Mesodermal cell (in vitro differentiated cells): ENCODE results near the gene COL27A1.
"Not testable (repeated sequence)": the region's sequence is repeated elsewhere in the genome, so short reads cannot be mapped to it uniquely, and the experiment has no call there.

ENCODE experiments used
- H3K27ac ChIP-seq: 2 replicates; pipeline ENCODE4 v1.7.0; 2013; ENCODE audit warnings: mild to moderate bottlenecking, low read depth, low read length, moderate library complexity; ENCODE audit not compliant: severe bottlenecking
- H3K36me3 ChIP-seq: 2 replicates; pipeline ENCODE4 v1.7.1; 2013; ENCODE audit warnings: mild to moderate bottlenecking, low read length, moderate library complexity; ENCODE audit not compliant: control insufficient read depth, insufficient read depth
- H3K4me1 ChIP-seq: one replicate; pipeline ENCODE4 v1.7.1; 2013; ENCODE audit warnings: mild to moderate bottlenecking, low read length; ENCODE audit not compliant: insufficient read depth, control insufficient read depth, poor library complexity, severe bottlenecking
- H3K4me3 ChIP-seq: 2 replicates; pipeline ENCODE4 v1.7.0; 2013; ENCODE audit warnings: low read length, control low read depth, mild to moderate bottlenecking; ENCODE audit not compliant: insufficient read depth, poor library complexity, severe bottlenecking; ENCODE audit errors: extremely low read depth
- H3K9me3 ChIP-seq: 2 replicates; pipeline ENCODE4 v1.7.1; 2013; ENCODE audit warnings: mild to moderate bottlenecking, low read length, moderate library complexity; ENCODE audit not compliant: control insufficient read depth
- WGBS, 2 experiments: methylation state at CpG; one replicate each; pipeline ENCODE4 v1.1.5; 2013; ENCODE audit warnings: missing lambda C conversion rate in 2 of 2; ENCODE audit not compliant: insufficient coverage in 2 of 2; 5-methylcytosine and 5-hydroxymethylcytosine counted together

COL27A1 gene

DNA sequence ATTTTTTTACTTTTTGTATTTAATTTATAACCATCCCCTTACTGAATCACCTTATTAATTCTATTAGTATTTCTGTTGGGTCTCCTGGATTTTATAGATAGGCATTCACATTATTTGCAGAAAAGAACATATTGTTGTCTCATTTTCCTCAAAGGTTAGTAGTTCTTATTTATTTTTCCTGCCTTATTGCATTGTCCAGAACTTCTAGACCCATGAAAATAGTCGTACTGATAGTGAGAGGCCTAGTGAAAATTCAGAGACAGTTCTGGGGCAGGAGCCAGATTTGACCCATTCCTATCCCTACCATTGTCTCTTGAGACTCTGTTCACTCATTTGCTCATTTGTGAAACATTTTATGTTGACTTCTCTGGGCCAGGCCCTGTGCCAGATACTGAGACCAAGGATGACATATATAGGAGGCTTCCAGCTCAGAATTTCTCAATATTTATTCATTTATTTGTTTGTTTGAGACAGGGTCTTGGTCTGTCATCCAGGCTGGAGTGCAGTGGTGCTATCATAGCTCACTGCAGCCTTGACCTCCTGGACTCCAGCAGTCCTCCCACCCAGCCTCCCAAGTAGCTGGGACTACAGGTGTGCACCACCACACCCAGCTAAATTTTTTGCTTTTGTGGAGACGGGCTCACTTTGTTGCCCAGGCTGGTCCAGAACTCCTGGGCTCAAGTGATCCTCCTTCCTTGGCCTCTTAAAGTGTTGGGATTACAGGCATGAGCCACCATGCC lies 34.7 kb downstream of the COL27A1 start:
- H3K27ac ChIP-seq = no peak overlapping the region
- H3K4me3 ChIP-seq = no peak overlapping the region
- H3K36me3 ChIP-seq = peaks cover 89% of the 10 kb centered on the region
- H3K9me3 ChIP-seq = peaks cover 3% of the 10 kb centered on the region
- WGBS, 2 experiments = 90 to 96% methylated on average over 2 of the region's 2 CpGs
- H3K4me1 ChIP-seq = no peaks in the 10 kb centered on the region

DNA sequence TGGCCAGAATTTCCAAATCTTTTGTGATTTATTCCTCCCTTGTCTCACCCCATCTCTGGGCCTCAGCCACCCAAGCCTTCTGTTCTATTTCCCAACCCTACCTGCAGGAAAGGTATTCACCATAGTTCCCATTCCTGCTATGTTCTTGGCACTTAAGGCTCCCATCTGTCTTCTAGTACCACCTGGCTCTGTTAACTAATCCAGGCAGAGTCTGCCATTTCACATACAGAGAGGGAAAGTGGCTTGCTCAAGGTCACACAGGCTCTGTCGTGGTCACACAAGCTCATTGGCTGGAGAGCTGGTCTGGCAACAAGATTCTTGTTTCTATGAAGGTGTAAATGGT lies 35.2 kb downstream of the COL27A1 start:
- H3K27ac ChIP-seq = no peak overlapping the region
- WGBS, 2 experiments = 100% methylated on average over 1 of the region's 1 CpG; no CpG with 5 or more reads in 1 of the 2 experiments
- H3K4me1 ChIP-seq = no peaks in the 10 kb centered on the region
- H3K9me3 ChIP-seq = peaks cover 3% of the 10 kb centered on the region
- H3K36me3 ChIP-seq = peaks cover 89% of the 10 kb centered on the region
- H3K4me3 ChIP-seq = no peak overlapping the region

DNA sequence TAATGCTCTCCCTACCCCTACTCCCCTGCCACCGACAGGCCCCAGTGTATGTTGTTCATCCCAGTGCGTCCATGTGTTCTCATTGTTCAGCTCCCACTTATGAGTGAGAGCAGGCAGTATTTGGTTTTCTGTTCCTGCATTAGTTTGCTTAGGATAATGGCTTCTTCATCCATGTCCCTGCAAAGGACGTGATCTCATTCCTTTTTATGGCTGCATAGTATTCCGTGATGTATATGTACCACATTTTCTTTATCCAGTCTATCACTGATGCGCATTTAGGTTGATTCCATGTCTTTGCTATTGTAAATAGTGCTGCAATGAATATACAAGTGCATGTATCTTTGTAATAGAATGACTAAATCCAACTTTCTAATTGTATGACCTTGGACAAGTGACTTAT lies 36.1 kb downstream of the COL27A1 start:
- H3K4me1 ChIP-seq, H3K9me3 ChIP-seq, H3K4me3 ChIP-seq, H3K27ac ChIP-seq: not testable (repeated sequence)
- 86 to 100% methylated on average over 2 of the region's 5 CpGs for WGBS, 2 experiments
- peaks cover 90% of the 10 kb centered on the region for H3K36me3 ChIP-seq

DNA sequence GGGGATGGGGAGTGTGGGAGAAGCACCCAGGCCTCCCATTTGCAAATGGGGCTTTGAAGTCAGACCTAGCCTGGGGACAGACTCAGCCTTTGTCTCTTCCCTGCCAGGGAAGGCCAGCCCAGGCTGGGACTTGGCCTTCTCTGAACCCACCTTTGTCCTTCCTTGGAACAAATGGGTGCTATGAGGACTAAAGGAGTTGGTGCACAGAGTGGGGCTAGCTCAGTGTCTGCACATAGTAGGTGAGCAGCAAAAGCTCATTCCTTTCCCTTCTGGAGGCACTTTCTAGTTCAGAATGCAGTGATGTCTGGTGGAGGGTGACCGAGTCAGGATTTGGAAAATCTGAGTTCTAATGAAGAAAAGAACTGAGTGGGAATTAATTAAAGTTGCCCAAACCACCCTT lies 37.2 kb downstream of the COL27A1 start:
- no CpG with 5 or more reads among the region's 1 CpG for WGBS, 2 experiments
- Histone ChIP-seq H3K36me3 (peaks cover 89% of the 10 kb centered on the region), H3K4me3 (no peak overlapping the region), H3K9me3 (peaks cover 3% of the 10 kb centered on the region), H3K27ac (no peak overlapping the region), H3K4me1 (no peaks in the 10 kb centered on the region)

DNA sequence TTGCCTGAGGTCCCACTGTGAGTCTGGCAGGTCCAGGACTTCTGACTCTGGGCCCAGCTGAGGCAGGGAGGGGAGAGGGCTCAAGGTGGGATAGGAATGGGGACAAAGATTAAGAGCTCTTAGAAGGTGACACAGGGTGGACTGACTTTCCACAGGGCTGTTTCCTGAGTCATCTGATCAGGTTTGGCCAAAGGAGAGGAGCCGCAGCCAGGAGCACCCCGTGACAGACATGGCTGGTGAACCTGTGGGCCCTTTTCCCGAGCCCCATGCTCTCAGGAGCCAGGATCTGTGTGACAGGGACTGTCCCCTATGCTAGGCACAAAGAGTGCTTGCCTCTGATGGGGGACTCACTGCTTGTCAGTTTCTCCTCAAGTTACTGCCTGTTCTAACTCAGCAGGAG lies 37.8 kb downstream of the COL27A1 start:
- Histone ChIP-seq H3K9me3 (peaks cover under 1% of the 10 kb centered on the region), H3K27ac (no peak overlapping the region), H3K4me1 (no peaks in the 10 kb centered on the region), H3K4me3 (no peak overlapping the region), H3K36me3 (peaks cover 88% of the 10 kb centered on the region)
- 94 to 95% methylated on average over 3 of the region's 3 CpGs for WGBS, 2 experiments

DNA sequence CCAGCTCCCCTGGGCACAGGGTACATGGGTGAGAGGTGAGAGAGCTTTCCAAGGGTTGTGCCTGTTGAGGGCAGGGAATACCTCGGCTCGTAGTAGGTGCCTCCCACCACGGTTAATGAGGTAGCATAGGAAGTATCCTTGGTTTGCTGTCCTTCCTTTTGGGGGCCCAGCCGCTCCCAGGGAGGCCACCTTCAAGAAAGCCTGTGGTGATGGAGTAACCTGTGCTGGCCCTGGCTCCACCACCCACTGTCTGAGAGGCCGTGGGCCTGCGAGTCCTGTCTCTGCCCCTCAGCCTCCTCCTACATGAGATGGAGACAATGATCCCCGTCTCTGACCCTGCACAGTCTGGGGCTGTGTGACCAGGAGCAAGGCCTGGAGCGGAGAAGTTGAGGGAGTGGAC lies 40.8 kb downstream of the COL27A1 start:
- Histone ChIP-seq H3K36me3 (peaks cover 92% of the 10 kb centered on the region), H3K4me3 (no peak overlapping the region), H3K4me1 (no peaks in the 10 kb centered on the region), H3K27ac (no peak overlapping the region), H3K9me3 (no peaks in the 10 kb centered on the region)
- WGBS, 2 experiments = 96 to 100% methylated on average over 5 to 8 of the region's 8 CpGs

DNA sequence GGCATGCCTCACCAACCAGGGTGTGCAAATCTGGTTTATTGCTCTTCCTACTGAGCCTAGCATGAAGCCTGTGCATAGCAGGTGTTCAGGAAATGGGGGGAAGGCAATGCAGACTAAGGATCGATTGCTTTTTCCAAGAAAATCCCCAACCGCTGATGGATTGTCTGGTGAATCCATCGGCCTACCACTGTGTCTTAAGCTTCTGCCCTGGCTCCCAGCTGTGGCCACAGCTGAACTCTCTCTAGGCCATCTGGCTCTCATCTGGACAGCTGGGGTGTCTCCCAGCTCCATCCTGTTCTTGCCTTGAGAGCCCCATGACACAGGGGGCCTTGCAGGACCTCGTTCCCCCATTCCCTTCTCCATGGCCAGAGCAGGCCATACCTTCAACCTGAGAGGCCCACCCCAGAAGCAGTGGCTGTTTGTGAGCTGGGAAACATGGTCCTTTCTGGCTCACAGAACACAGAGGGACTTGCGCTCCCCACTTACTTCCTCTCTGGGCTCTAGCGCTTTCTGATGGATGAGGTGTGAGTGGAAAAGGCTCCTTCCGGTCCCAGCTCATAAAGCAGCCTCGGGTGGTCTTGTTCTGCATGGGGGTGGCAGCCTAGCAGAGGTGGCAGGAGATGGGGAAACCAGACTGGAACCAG lies 41.8 kb downstream of the COL27A1 start:
- peaks cover 90% of the 10 kb centered on the region for H3K36me3 ChIP-seq
- 93% methylated on average over 4 to 6 of the region's 8 CpGs for WGBS, 2 experiments

DNA sequence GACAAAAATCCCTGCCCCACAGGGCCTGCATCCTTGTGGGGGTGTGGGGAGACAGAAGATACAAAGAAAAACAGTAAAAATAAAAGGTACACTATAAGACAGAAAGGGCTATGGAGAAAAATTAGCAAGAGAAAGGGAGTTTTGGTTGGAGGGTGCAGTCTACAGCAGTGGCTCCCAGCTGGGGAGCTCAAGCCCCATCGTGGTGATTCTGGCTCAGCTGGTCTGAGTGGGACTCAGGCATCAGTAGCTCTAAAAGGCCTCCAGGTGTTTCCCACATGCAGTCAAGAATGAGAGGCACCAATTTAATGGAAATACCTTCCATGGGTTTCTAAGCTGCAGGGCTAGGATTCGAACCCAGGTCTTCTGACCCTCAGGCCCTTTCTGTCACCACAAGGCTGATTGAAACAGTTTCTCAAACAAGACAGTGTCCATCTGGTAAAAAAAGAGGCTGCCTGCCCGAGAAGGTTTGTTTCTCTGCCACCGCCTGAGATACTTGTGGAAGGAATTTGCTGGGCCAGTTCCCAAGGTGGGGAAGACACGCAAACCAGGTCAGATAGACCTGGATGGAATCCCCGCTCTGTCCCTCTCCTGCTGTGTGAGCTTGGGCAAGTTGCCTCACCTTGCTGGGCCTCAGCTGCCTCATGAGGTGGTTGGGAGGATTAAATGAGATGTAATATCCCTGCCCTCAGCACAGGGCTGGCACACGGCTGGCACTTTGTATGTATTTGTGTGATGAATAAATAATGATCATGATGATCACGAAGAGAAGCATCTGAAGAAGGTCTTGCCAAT lies 43.1 kb downstream of the COL27A1 start:
- no peak overlapping the region for H3K27ac ChIP-seq
- no peaks in the 10 kb centered on the region for H3K9me3 ChIP-seq
- H3K4me1 ChIP-seq = peaks cover 3% of the 10 kb centered on the region
- 92% methylated on average over 5 to 7 of the region's 8 CpGs for WGBS, 2 experiments
- peaks cover 83% of the 10 kb centered on the region for H3K36me3 ChIP-seq
- no peak overlapping the region for H3K4me3 ChIP-seq

More for the DNA sequence above, 41.8 kb downstream of the COL27A1 start:
- H3K9me3 ChIP-seq = no peaks in the 10 kb centered on the region
- H3K4me1 ChIP-seq = no peaks in the 10 kb centered on the region
- H3K27ac ChIP-seq = no peak overlapping the region
- no peak overlapping the region for H3K4me3 ChIP-seq

DNA sequence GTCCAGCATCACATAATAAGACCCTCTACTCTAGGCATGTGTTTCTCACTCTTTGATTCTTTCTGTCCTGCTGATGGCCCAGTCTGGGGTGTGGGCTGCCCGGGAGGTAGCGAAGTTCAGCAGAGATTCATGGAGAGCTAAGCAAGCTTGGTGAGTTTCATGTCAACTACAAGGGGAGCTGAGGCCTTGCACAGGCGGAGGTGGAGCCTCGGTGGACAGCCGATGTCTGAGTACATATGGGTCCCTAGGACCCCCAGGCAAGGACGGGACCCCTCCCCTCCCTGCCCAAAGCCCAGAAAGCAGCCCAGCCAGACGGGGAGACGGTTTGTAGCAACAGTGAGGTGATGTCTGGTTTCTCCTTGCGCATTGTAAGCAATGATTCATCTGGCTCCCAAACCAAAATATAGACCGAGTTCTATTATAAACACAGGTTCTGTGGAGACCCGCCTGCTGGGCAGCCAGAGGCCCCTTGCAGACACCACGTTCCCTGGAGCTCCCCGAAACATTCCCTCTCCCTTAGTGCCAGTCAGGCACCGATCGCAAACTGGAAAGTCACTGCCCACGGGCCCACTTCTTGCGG lies 45.5 kb downstream of the COL27A1 start:
- Histone ChIP-seq H3K27ac (no peak overlapping the region), H3K9me3 (no peaks in the 10 kb centered on the region), H3K36me3 (peaks cover 82% of the 10 kb centered on the region), H3K4me3 (no peak overlapping the region), H3K4me1 (peaks cover 7% of the 10 kb centered on the region)
- 86 to 93% methylated on average over 14 to 16 of the region's 17 CpGs for WGBS, 2 experiments

DNA sequence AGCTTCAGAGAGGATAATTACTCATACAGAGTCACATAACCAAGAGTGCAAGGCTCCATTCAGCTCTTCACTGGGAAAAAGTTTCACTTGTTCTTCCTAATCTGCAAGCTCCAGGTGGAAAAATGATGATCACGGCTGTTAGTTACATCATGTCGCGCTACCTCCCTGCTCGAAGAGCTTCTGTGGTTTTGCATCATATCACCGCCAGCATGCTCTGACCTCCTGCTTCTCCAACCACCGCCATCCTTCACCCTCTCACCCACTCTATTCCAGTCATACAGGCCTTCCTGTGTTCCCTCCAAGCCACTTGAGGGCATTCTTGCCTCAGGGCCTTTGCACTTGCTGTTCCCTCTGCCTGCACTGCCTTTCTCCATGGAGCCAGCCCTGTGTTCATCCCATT lies 47.1 kb downstream of the COL27A1 start:
- Histone ChIP-seq H3K36me3 (peaks cover 81% of the 10 kb centered on the region), H3K27ac (no peak overlapping the region)
- WGBS, 2 experiments = 97 to 98% methylated on average over 6 of the region's 6 CpGs

More for the DNA sequence above, 47.1 kb downstream of the COL27A1 start:
- no peak overlapping the region for H3K4me3 ChIP-seq
- no peaks in the 10 kb centered on the region for H3K9me3 ChIP-seq
- peaks cover 21% of the 10 kb centered on the region for H3K4me1 ChIP-seq
